Smooth muscle cell (in vitro differentiated cells): ENCODE data around the gene DYRK2. TPM values are rescaled to one million over a fixed set of nuclear protein-coding genes. Genes with fewer than 3 reads are reported as not detected.
A peak's percentile ranks its signal among the peaks of the same experiment; 100 is the strongest.
"Not testable (repeated sequence)": the region's sequence is repeated elsewhere in the genome, so short reads cannot be mapped to it uniquely, and the experiment has no call there.

Experiments used
- DNase-seq: peaks from one replicate; lab custom pipeline; 2025; ENCODE audit not compliant: unreplicated experiment; lab: John Stamatoyannopoulos, UW
- H2AFZ ChIP-seq: fragments of 200-600 bp; sonication (generic); 2 replicates; pipeline ENCODE4 v1.6.0; 2016; ENCODE audit warnings: antibody characterized with exemption, low read depth, mild to moderate bottlenecking
- H3F3A ChIP-seq: fragments of 200-600 bp; sonication (generic); 2 replicates; pipeline ENCODE4 v1.6.0; 2017; ENCODE audit warnings: antibody characterized with exemption, low read depth
- H3K27ac ChIP-seq: fragments of 200-600 bp; sonication (generic); 2 replicates; pipeline ENCODE4 v1.5.1; 2016; ENCODE audit warnings: low read depth, mild to moderate bottlenecking
- H3K27me3 ChIP-seq: fragments of 200-600 bp; sonication (generic); 2 replicates; pipeline ENCODE4 v1.6.1; 2016; ENCODE audit warnings: low read depth, mild to moderate bottlenecking
- H3K36me3 ChIP-seq: fragments of 200-600 bp; sonication (generic); 2 replicates; pipeline ENCODE4 v1.5.1; 2016; ENCODE audit warnings: low read depth
- H3K4me1 ChIP-seq: fragments of 200-600 bp; sonication (generic); 2 replicates; pipeline ENCODE4 v1.5.1; 2016; ENCODE audit warnings: low read depth
- H3K4me2 ChIP-seq: fragments of 200-600 bp; sonication (generic); 2 replicates; pipeline ENCODE4 v1.6.0; 2016; ENCODE audit warnings: mild to moderate bottlenecking
- H3K4me3 ChIP-seq: fragments of 200-600 bp; sonication (generic); 2 replicates; pipeline ENCODE4 v1.5.1; 2016; ENCODE audit warnings: mild to moderate bottlenecking
- H3K79me2 ChIP-seq: fragments of 200-600 bp; sonication (generic); 2 replicates; pipeline ENCODE4 v1.6.0; 2016; ENCODE audit warnings: low read depth, mild to moderate bottlenecking
- H3K9ac ChIP-seq: fragments of 200-600 bp; sonication (generic); 2 replicates; pipeline ENCODE4 v1.6.0; 2016; ENCODE audit warnings: low read depth
- H3K9me3 ChIP-seq: fragments of 200-600 bp; sonication (generic); replicated peaks from 2 replicates; pipeline ENCODE4 v1.5.1; 2016; ENCODE audit warnings: low read depth
- H4K20me1 ChIP-seq: fragments of 200-600 bp; sonication (generic); 2 replicates; pipeline ENCODE4 v1.6.0; 2016; ENCODE audit warnings: low read depth
- WGBS: methylation state at CpG from one replicate; pipeline ENCODE4 v1.1.7; 2016; ENCODE audit warnings: low lambda C conversion rate; 5-methylcytosine and 5-hydroxymethylcytosine counted together
- polyA plus RNA-seq: library from polyadenylated mRNA; unstranded; fragments of >200 nt; fragmentation: Nextera tagmentation; extraction: Ambion mirVana; gene quantifications from 2 replicates; pipeline ENCODE4 v1.2.1, GENCODE V29; 2016
- total RNA-seq: library from RNA; depleted of rRNA; stranded (reverse); fragments of >200 nt; gene quantifications from 2 replicates; pipeline ENCODE4 v1.2.3, GENCODE V29; 2014
- TF ChIP-seq, protein P1 (sequence below): fragments of 200-600 bp; sonication (generic); IDR thresholded peaks from 2 replicates; pipeline ENCODE4 v1.5.1; 2017; ENCODE audit warnings: borderline replicate concordance, mild to moderate bottlenecking, antibody characterized with exemption; ENCODE audit not compliant: insufficient read depth, poor library complexity, severe bottlenecking

The DYRK2 gene
- total and polyA plus RNA-seq, 2 experiments from 2014 or later, result 44.0 to 64.1 TPM

- Histone ChIP-seq H3K4me1 (peaks cover 12% of the 10 kb centered on the region), H3K27ac (peak overlapping the region; percentile 88), H3F3A (peaks cover 37% of the 10 kb centered on the region)
- not testable (repeated sequence) for H2AFZ ChIP-seq, H4K20me1 ChIP-seq, H3K4me3 ChIP-seq, H3K79me2 ChIP-seq, H3K27me3 ChIP-seq, H3K36me3 ChIP-seq, DNase-seq, H3K9ac ChIP-seq, H3K4me2 ChIP-seq, H3K9me3 ChIP-seq
- WGBS, result 95% methylated on average over 4 of the region's 4 CpGs
Measured at GRCh38 chr12:67673509-67673908, 25.0 kb downstream of the DYRK2 start.

DNA sequence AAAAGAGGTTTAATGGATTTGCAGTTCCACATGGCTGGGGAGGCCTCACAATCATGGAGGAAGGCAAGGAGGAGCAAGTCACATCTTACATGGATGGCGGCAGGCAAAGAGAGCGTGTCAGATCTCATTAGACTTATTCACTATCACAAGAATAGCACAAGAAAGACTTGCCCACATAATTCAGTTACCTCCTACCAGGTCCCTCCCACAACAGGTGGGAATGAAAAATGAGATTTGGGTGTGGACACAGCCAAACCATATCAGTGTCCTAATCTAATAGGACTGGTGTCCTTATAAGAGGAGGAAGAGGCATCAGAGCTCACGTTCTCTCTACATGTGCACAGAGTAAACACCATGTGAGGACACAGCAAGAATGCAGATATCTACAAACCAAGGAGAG is 25.9 kb downstream of the DYRK2 start:
- peaks cover 33% of the 10 kb centered on the region for H3F3A ChIP-seq
- H3K36me3 ChIP-seq, result no peaks in the 10 kb centered on the region

DNA sequence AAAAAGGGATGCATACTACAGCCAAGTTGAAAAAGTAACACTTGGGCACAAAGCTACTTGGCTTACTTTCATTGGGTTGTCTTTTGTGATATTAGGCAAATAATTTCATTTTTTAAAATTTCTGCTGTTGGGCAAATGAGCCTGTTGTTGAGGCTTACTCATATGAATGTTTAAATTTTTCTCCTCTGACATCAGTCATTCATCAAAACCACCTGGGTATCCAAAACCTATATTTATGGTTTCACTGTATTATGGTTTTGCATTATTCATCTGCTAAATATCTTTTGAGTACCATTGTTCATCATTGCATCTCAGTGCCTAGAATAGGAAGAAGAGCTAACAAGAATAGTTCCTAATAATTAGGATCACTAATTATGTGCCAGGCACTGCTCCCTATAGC is 28.1 kb downstream of the DYRK2 start:
- Histone ChIP-seq H3K4me1 (peaks cover 10% of the 10 kb centered on the region), H2AFZ (no peak overlapping the region), H3K27ac (peak overlapping the region; percentile 92), H3K9me3 (no peaks in the 10 kb centered on the region), H3F3A (peaks cover 26% of the 10 kb centered on the region), H3K27me3 (no peaks in the 10 kb centered on the region), H4K20me1 (no peaks in the 10 kb centered on the region), H3K79me2 (peaks cover 10% of the 10 kb centered on the region), H3K4me2 (peak overlapping the region; percentile 3), H3K36me3 (no peaks in the 10 kb centered on the region), H3K9ac (peak overlapping the region; percentile 22), H3K4me3 (no peak overlapping the region)
- TF ChIP-seq, protein P1, sequence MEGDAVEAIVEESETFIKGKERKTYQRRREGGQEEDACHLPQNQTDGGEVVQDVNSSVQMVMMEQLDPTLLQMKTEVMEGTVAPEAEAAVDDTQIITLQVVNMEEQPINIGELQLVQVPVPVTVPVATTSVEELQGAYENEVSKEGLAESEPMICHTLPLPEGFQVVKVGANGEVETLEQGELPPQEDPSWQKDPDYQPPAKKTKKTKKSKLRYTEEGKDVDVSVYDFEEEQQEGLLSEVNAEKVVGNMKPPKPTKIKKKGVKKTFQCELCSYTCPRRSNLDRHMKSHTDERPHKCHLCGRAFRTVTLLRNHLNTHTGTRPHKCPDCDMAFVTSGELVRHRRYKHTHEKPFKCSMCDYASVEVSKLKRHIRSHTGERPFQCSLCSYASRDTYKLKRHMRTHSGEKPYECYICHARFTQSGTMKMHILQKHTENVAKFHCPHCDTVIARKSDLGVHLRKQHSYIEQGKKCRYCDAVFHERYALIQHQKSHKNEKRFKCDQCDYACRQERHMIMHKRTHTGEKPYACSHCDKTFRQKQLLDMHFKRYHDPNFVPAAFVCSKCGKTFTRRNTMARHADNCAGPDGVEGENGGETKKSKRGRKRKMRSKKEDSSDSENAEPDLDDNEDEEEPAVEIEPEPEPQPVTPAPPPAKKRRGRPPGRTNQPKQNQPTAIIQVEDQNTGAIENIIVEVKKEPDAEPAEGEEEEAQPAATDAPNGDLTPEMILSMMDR, result no peak
- DNase-seq, result no peak

More for the DNA sequence above, 25.9 kb downstream of the DYRK2 start:
- Histone ChIP-seq H3K4me2 (no peak overlapping the region), H3K4me1 (peaks cover 13% of the 10 kb centered on the region), H2AFZ (no peak overlapping the region), H3K9ac (no peak overlapping the region), H3K27ac (no peak overlapping the region), H3K4me3 (no peak overlapping the region), H4K20me1 (no peaks in the 10 kb centered on the region), H3K9me3 (no peaks in the 10 kb centered on the region), H3K79me2 (peaks cover under 1% of the 10 kb centered on the region), H3K27me3 (no peaks in the 10 kb centered on the region)
- TF ChIP-seq, protein P1, result no peak
- DNase-seq, result no peak
- WGBS, result 95% methylated on average over 3 of the region's 3 CpGs

DNA sequence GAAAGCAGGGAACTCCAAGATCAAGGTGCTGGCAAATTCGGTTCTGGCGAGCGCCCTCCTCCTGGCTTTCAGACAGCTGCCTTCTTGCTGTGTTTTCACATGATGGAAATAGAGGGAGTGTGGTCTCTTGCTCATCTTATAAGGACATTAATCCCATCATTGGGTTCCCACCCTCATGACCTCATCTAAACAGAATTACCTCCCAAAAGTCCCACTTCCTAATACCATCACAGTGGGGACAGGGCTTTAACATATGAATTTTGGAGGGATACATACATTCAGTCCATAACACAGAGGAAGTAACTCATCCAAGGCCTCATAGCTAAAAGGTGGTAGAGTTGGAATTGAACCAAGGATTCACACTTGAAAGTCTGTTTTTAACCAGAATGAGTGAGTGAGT is 28.6 kb downstream of the DYRK2 start:
- H3K4me1 ChIP-seq, result peaks cover 10% of the 10 kb centered on the region
- peaks cover 22% of the 10 kb centered on the region for H3F3A ChIP-seq
- no peak overlapping the region for H3K4me3 ChIP-seq
- peak overlapping the region; percentile 92 for H3K27ac ChIP-seq
- peak overlapping the region; percentile 22 for H3K9ac ChIP-seq
- no peak overlapping the region for H2AFZ ChIP-seq
- no peaks in the 10 kb centered on the region for H3K36me3 ChIP-seq
- H3K79me2 ChIP-seq, result peaks cover 10% of the 10 kb centered on the region
- TF ChIP-seq, protein P1, result no peak
- no peak overlapping the region for H3K4me2 ChIP-seq
- 96% methylated on average over 3 of the region's 3 CpGs for WGBS
- no peak for DNase-seq
- H3K9me3 ChIP-seq, result no peaks in the 10 kb centered on the region
- H4K20me1 ChIP-seq, result no peaks in the 10 kb centered on the region
- no peaks in the 10 kb centered on the region for H3K27me3 ChIP-seq
